Activated naive CD8-positive, alpha-beta T cell treated with anti-CD3 and anti-CD28 coated beads, Interleukin-2, amount 10 ng/mL, durations not matched to agents 7 days and 5 days (primary cell): ENCODE results near the gene CDK6. TPM values are rescaled to one million over a fixed set of nuclear protein-coding genes. Genes with fewer than 3 reads are reported as not detected.
"Not testable (repeated sequence)": the region's sequence is repeated elsewhere in the genome, so short reads cannot be mapped to it uniquely, and the experiment has no call there.

ENCODE experiments used
- ATAC-seq: fragments of 150-1000 bp; cut with Tn5 transposase; one replicate; pipeline ENCODE4 v1.10.0; 2021; ENCODE audit warnings: low read depth, moderate library complexity
- POLR2A ChIA-PET: fragments of 350-600 bp; sonication (Branson Sonifier 250); formaldehyde crosslinking; loops from one replicate; lab custom pipeline; 2021; ENCODE audit warnings: antibody characterized with exemption; lab: Charles Lee
- DNase-seq: peaks from one replicate; pipeline ENCODE4 v3.0.0; 2021
- H3K27ac Mint-ChIP-seq: one replicate; pipeline ENCODE4 v1.8.0; 2022; ENCODE audit warnings: mild to moderate bottlenecking, mixed read lengths
- H3K27me3 Mint-ChIP-seq: one replicate; pipeline ENCODE4 v1.8.0; 2022; ENCODE audit warnings: mild to moderate bottlenecking, moderate library complexity, mixed read lengths
- H3K36me3 Mint-ChIP-seq: one replicate; pipeline ENCODE4 v1.8.0; 2021; ENCODE audit warnings: mild to moderate bottlenecking, mixed read lengths
- H3K4me1 Mint-ChIP-seq: one replicate; pipeline ENCODE4 v1.8.0; 2021; ENCODE audit warnings: mixed read lengths
- H3K4me3 Mint-ChIP-seq: one replicate; pipeline ENCODE4 v1.8.0; 2022; ENCODE audit warnings: mild to moderate bottlenecking, moderate library complexity, mixed read lengths
- H3K9me3 Mint-ChIP-seq: one replicate; pipeline ENCODE4 v1.8.0; 2021; ENCODE audit warnings: mixed read lengths
- total RNA-seq, 2 experiments: library from RNA; stranded (reverse); gene quantifications; one replicate each; pipeline ENCODE4 v1.2.3, GENCODE V29; 2021

CDK6 gene
- 10 to 100 TPM; 98.6 to 99.8 TPM for total RNA-seq

- POLR2A ChIA-PET = interaction anchor here (0.8 to 1.7 kb wide), 7 partner anchors 68 to 308 kb away, joined by 3 to 9 read pairs (median 5); partner anchors contain the start of genes PEX1 and RBM48
- H3K27me3 Mint-ChIP-seq = peaks cover 35% of the 10 kb centered on the region
- DNase-seq (peak; percentile 78), ATAC-seq (peak; percentile 47)
- peak within 1 kb of the TSS; percentile 95 for H3K27ac Mint-ChIP-seq
- H3K36me3 Mint-ChIP-seq = peaks cover 22% of the 10 kb centered on the region
- H3K4me1 Mint-ChIP-seq = peaks cover 16% of the 10 kb centered on the region
- H3K4me3 Mint-ChIP-seq = peak within 1 kb of the TSS; percentile 98
- H3K9me3 Mint-ChIP-seq = no peaks in the 10 kb centered on the region
Observed at GRCh38 chr7:92836489-92836999, at the start of gene CDK6. Gene CDK6 (minus strand): TSS chr7:92836573. CDS start chr7:92833323, 3,250 bp downstream.

DNA sequence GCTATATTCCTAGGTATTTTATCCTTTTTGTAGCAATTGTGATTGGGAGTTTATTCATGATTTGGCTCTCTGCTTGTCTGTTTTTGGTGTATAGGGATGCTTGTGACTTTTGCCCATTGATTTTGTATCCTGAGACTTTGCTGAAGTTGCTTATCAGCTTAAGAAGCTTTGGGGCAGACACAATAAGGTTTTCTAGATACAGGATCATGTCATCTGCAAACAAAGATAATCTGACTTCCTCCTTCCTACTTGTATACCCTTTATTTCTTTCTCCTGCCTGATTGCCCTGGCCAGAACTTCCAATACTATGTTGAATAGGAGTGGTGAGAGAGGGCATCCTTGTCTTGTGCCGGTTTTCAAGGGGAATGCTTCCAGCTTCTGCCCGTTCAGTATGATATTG, 49.7 kb upstream of the CDK6 start:
- H3K4me1 Mint-ChIP-seq, POLR2A ChIA-PET, H3K27ac Mint-ChIP-seq, H3K4me3 Mint-ChIP-seq, ATAC-seq, DNase-seq, H3K27me3 Mint-ChIP-seq: not testable (repeated sequence)
- Mint-ChIP-seq H3K9me3 (peaks cover 31% of the 10 kb centered on the region), H3K36me3 (peaks cover 20% of the 10 kb centered on the region)

- Mint-ChIP-seq H3K27me3 (peaks cover 5% of the 10 kb centered on the region), H3K36me3 (peaks cover 21% of the 10 kb centered on the region), H3K9me3 (peaks cover 33% of the 10 kb centered on the region), H3K4me1 (peaks cover 11% of the 10 kb centered on the region), H3K4me3 (no peak overlapping the region), H3K27ac (no peak overlapping the region)
- DNase-seq (no peak), ATAC-seq (no peak)
- POLR2A ChIA-PET = no interaction called here
Observed at GRCh38 chr7:92884218-92884617, 47.8 kb upstream of the CDK6 start.

- Mint-ChIP-seq H3K9me3 (peaks cover 30% of the 10 kb centered on the region), H3K36me3 (peaks cover 26% of the 10 kb centered on the region), H3K4me1 (peaks cover 11% of the 10 kb centered on the region), H3K27me3 (peaks cover 8% of the 10 kb centered on the region), H3K4me3 (no peak overlapping the region), H3K27ac (no peak overlapping the region)
- ATAC-seq (no peak), DNase-seq (no peak)
- POLR2A ChIA-PET = no interaction called here
Observed at GRCh38 chr7:92882760-92883159, 46.4 kb upstream of the CDK6 start.

DNA sequence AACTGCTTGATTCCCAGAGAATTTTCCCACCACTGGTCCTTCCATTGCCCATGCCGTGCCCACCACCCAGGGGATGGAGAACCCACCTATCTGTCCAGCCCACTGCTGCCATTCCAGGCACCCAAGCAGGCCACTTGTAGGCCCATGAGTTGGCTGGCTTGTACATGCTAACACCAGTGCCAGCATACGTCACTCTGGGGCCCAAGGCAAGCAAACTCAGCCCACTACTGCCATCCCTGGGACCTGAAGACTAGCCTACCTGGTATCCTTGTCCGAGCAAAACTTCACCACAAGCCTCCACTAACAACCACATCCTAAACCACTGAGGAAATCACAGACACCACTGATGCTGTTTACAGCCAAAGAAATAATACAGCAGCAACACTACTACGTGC, 44.7 kb upstream of the CDK6 start:
- ATAC-seq (peak; percentile 54), DNase-seq (no peak)
- Mint-ChIP-seq H3K9me3 (peaks cover 20% of the 10 kb centered on the region), H3K4me1 (peaks cover 19% of the 10 kb centered on the region), H3K27ac (peak overlapping the region; percentile 18), H3K4me3 (peak overlapping the region; percentile 31), H3K27me3 (peaks cover 6% of the 10 kb centered on the region), H3K36me3 (peaks cover 25% of the 10 kb centered on the region)
- POLR2A ChIA-PET = no interaction called here

DNA sequence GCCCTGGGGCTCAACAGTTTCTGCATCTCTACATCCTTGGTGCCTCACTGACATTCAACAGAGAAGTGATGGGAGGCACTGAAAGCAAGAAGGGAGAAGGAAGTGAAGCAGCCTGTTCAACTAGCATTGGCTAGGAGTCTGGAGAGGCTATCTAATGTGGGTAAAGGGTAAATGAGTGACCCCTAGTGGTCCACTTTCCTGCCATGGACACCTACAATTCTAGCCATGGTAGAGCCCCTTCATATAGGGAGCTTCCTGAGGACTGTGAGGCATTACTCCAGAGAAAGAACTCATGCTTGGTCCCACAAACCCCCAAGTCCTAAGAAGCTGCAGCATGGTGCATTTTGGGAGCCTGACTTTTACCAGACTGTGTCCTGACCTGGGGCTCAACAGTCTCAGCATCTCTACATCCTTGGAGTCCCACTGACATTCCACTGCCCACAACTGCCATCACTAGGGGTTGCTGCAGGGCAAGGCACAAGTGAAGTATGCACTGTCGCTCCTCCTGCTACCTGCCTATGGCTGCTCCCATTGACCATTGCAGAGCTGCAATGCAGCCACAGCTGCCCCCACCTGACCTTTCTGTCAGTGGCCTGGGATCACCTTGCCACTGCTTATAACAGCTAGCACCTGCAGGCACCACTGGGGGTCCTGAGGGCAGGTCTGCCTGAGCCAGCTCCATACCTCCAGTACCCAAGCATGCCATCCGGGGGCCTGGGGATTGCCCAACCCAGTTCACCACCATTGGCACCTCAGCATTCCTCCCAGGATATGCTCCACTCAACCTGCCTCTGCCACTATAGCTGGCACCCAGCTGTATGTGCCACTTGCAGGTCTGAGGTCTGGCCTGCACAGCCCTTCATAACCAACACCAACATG, 44.1 kb upstream of the CDK6 start:
- DNase-seq = no peak
- Mint-ChIP-seq H3K36me3 (peaks cover 25% of the 10 kb centered on the region), H3K27ac (no peak overlapping the region), H3K4me1 (peaks cover 19% of the 10 kb centered on the region), H3K9me3 (peaks cover 20% of the 10 kb centered on the region), H3K4me3 (no peak overlapping the region), H3K27me3 (peaks cover 6% of the 10 kb centered on the region)
- POLR2A ChIA-PET = no interaction called here
- ATAC-seq = peak; percentile 28

- Mint-ChIP-seq H3K9me3 (peaks cover 14% of the 10 kb centered on the region), H3K27me3 (peaks cover 6% of the 10 kb centered on the region), H3K27ac (no peak overlapping the region), H3K4me1 (peaks cover 30% of the 10 kb centered on the region), H3K4me3 (no peak overlapping the region), H3K36me3 (peaks cover 16% of the 10 kb centered on the region)
- DNase-seq (no peak), ATAC-seq (no peak)
- POLR2A ChIA-PET = no interaction called here
Observed at GRCh38 chr7:92877367-92877766, 41.0 kb upstream of the CDK6 start.

DNA sequence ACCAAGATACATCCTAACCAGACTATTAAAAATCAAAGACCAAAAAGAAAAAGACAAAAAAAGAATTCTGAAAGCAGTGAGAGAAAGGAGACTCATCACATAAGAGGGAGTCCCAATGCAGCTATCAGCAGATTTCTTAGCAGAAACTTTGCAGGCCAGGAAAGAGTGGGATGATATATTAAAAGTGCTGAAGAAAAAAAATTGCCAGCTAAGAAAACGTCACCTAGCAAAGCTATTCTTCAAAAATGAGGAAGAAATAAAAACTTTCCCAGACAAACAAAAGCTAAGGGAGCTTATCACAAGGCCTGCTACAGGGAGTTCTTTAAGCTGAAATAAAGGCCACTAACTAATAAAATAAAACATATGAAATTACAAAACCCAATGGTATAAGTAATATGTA, 40.5 kb upstream of the CDK6 start:
- H3K4me3 Mint-ChIP-seq = no peak overlapping the region
- H3K9me3 Mint-ChIP-seq = peaks cover 11% of the 10 kb centered on the region
- POLR2A ChIA-PET = no interaction called here
- DNase-seq (no peak), ATAC-seq (no peak)
- H3K36me3 Mint-ChIP-seq = peaks cover 15% of the 10 kb centered on the region
- H3K27ac Mint-ChIP-seq = no peak overlapping the region
- peaks cover 30% of the 10 kb centered on the region for H3K4me1 Mint-ChIP-seq
- peaks cover 7% of the 10 kb centered on the region for H3K27me3 Mint-ChIP-seq

DNA sequence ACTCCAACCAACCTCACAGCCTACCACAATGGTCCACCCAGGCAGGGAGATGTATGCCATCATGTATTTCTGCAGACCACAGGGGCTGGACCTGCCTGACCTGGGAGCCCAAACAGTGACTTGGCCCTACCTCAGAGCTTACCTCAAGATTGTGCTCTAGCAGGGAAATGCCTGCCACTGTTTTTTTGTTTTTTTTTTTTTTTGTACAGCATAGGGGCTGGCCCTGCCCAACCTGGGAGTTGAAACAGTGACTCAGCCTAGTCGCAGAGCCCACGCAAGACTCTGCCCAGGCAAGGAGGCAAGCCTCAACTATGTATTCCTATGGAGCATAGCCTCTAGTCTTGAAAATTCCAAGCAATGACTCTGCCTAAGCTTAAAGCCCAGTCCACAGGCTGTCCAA, 39.3 kb upstream of the CDK6 start:
- DNase-seq (no peak), ATAC-seq (peak; percentile 41)
- H3K4me3 Mint-ChIP-seq = no peak overlapping the region
- POLR2A ChIA-PET = no interaction called here
- peaks cover 10% of the 10 kb centered on the region for H3K36me3 Mint-ChIP-seq
- peaks cover 22% of the 10 kb centered on the region for H3K4me1 Mint-ChIP-seq
- peaks cover 9% of the 10 kb centered on the region for H3K9me3 Mint-ChIP-seq
- H3K27ac Mint-ChIP-seq = no peak overlapping the region
- peaks cover 9% of the 10 kb centered on the region for H3K27me3 Mint-ChIP-seq

GRCh38 chr7:92875173-92875572, 38.8 kb upstream of the CDK6 start:
- ATAC-seq (no peak), DNase-seq (no peak)
- Mint-ChIP-seq H3K4me1 (peaks cover 22% of the 10 kb centered on the region), H3K4me3 (no peak overlapping the region), H3K27ac (no peak overlapping the region), H3K27me3 (peaks cover 9% of the 10 kb centered on the region), H3K9me3 (peaks cover 11% of the 10 kb centered on the region), H3K36me3 (peaks cover 12% of the 10 kb centered on the region)
- POLR2A ChIA-PET = no interaction called here

DNA sequence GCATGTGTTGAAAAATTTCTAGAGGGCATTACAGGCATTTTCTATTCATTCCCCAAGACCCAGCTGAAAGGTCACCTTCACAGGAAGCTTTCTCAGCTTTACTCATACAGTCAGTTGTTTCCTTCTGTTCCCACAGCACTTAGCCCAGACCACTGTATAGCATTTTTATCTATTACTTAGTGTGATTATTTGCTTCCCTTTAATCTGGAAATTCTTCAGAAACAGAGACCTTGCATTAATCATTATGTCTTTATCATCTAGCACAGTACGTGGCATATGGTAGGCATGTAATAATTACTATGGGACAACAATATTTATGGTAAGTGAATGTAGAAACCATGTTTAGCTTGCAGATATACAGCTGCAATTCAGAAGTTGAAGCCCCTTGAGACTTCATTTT, 38.2 kb upstream of the CDK6 start:
- H3K36me3 Mint-ChIP-seq = peaks cover 13% of the 10 kb centered on the region
- H3K4me3 Mint-ChIP-seq = no peak overlapping the region
- DNase-seq (no peak), ATAC-seq (no peak)
- peaks cover 13% of the 10 kb centered on the region for H3K9me3 Mint-ChIP-seq
- peaks cover 9% of the 10 kb centered on the region for H3K27me3 Mint-ChIP-seq
- POLR2A ChIA-PET = no interaction called here
- H3K4me1 Mint-ChIP-seq = peaks cover 19% of the 10 kb centered on the region
- no peak overlapping the region for H3K27ac Mint-ChIP-seq

GRCh38 chr7:92873776-92874175, 37.4 kb upstream of the CDK6 start:
- Mint-ChIP-seq H3K4me1 (peaks cover 19% of the 10 kb centered on the region), H3K36me3 (peaks cover 20% of the 10 kb centered on the region), H3K27me3 (peaks cover 9% of the 10 kb centered on the region), H3K27ac (no peak overlapping the region), H3K9me3 (peaks cover 21% of the 10 kb centered on the region), H3K4me3 (no peak overlapping the region)
- DNase-seq (no peak), ATAC-seq (no peak)
- POLR2A ChIA-PET = no interaction called here

GRCh38 chr7:92872701-92873100, 36.3 kb upstream of the CDK6 start:
- H3K4me3 Mint-ChIP-seq = no peak overlapping the region
- H3K27me3 Mint-ChIP-seq = peaks cover 3% of the 10 kb centered on the region
- DNase-seq = no peak
- POLR2A ChIA-PET = no interaction called here
- H3K27ac Mint-ChIP-seq = no peak overlapping the region
- peaks cover 23% of the 10 kb centered on the region for H3K9me3 Mint-ChIP-seq
- H3K36me3 Mint-ChIP-seq = peaks cover 15% of the 10 kb centered on the region
- ATAC-seq = no peak
- peaks cover 19% of the 10 kb centered on the region for H3K4me1 Mint-ChIP-seq
